ENCODE data around the gene LSAMP. TPM values are rescaled to one million over a fixed set of nuclear protein-coding genes. Genes with fewer than 3 reads are reported as not detected.

The LSAMP gene
- total and polyA plus RNA-seq, 2 of the 8 experiments (the other 6 are each of a cell fraction or from before 2014, with no cell fraction given) = 1.8 to 5.7 TPM

DNA sequence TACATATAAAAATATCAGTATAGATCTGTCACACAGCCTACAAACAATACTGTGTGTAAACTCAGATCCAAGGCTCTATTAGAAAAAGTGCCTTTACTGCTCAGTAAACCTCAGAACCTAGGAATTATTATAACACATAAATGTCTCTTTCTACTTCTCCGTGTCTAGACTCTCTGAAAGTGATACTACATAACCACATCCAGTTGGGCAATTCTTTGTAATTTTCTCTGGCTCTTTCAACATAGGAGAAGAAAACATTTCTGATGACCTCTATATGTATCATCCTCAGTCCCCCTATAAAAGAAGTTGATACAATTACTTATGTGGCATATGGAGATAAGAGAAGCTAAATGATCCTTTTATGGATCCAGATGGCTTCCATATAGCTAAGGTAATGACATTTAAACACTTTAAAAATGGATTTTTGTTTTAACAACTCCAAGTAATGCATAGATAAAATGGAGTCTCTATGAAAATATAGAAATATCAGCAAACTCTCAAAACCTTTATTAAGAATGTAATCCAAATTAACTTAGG, 104.5 kb downstream of the LSAMP start:
- Histone ChIP-seq H3K79me1 (ENCODE audit: low read depth, low read length) (no peaks in the 10 kb centered on the region), H3K27ac (ENCODE audit: low read depth, low read length) (no peak overlapping the region), H2BK120ac (replicated peaks; ENCODE audit: low read depth, low read length) (no peak overlapping the region), H4K8ac (ENCODE audit: extremely low read depth, insufficient read depth, low read length) (no peak overlapping the region), H3K36me3 (ENCODE audit: control insufficient read depth in 2 of 4, insufficient read depth in 4 of 4, low read length in 3 of 4) (no peaks in the 10 kb centered on the region), H2BK5ac (ENCODE audit: low read depth, low read length) (no peak overlapping the region), H3K23me2 (ENCODE audit: low read depth, low read length) (no peaks in the 10 kb centered on the region), H3K4me3 (ENCODE audit: extremely low read depth in 1 of 4, insufficient read depth in 2 of 4, low read depth in 3 of 4, low read length in 4 of 4) (no peak overlapping the region), H2AK5ac (ENCODE audit: low read depth, low read length) (no peak overlapping the region), H3K56ac (replicated peaks; ENCODE audit: insufficient read length, low read depth, low read length) (no peak overlapping the region), H3K79me2 (ENCODE audit: control insufficient read depth in 1 of 2, insufficient read depth in 2 of 2, low read length in 2 of 2) (no peaks in the 10 kb centered on the region), H4K91ac (replicated peaks; ENCODE audit: insufficient read length, low read length) (no peak overlapping the region), H3K9me3 (ENCODE audit: insufficient read depth in 2 of 2, low read depth in 1 of 2, low read length in 1 of 2) (no peaks in the 10 kb centered on the region), H4K5ac (ENCODE audit: insufficient read length, low read depth, low read length) (no peak overlapping the region), H2BK15ac (ENCODE audit: low read length) (no peak overlapping the region), H3K23ac (ENCODE audit: insufficient read length) (no peak overlapping the region), H2BK20ac (ENCODE audit: low read length) (no peak overlapping the region), H3K18ac (ENCODE audit: extremely low read depth, low read length) (no peak overlapping the region), H2BK12ac (ENCODE audit: low read depth, low read length) (no peak overlapping the region), H3K27me3 (replicated peaks in 1 of 4; ENCODE audit: control insufficient read depth in 3 of 4, extremely low read depth in 1 of 4, insufficient read depth in 3 of 4, low read length in 3 of 4) (no peaks in the 10 kb centered on the region; a peak in 1 of 7 replicates), H4K20me1 (replicated peaks in 1 of 2; ENCODE audit: control insufficient read depth in 1 of 2, insufficient read depth in 2 of 2, low read length in 2 of 2) (no peaks in the 10 kb centered on the region), H3K4me1 (replicated peaks in 1 of 4; ENCODE audit: control insufficient read depth in 3 of 4, insufficient read depth in 4 of 4, low read length in 3 of 4) (peaks cover 0 to 13% (median 9%) of the 10 kb centered on the region in 4 experiments; a peak in 5 of 7 replicates), H3K4me2 (ENCODE audit: insufficient read depth in 1 of 2, low read depth in 2 of 2, low read length in 2 of 2) (no peak overlapping the region), H3K4ac (replicated peaks; ENCODE audit: insufficient read length, low read depth, low read length) (no peak overlapping the region), H3K9ac (replicated peaks in 1 of 4; ENCODE audit: extremely low read depth in 1 of 4, low read depth in 3 of 4, low read length in 3 of 4) (no peak overlapping the region), H3K14ac (ENCODE audit: insufficient read length) (no peak overlapping the region), H2AFZ (ENCODE audit: low read length) (no peak overlapping the region)
- no peak for TF ChIP-seq CHD2 (IDR thresholded peaks at IDR 0.05; ENCODE audit: low read length)
- TF ChIP-seq CTCF (IDR thresholded peaks at IDR 0.05; ENCODE audit: control extremely low read depth in 1 of 3, insufficient read depth in 1 of 3, low read depth in 1 of 3, low read length in 3 of 3) = no peak
- DNase-seq (ENCODE audit: low read depth in 1 of 2, low spot score in 2 of 2) = no peak
- 91% methylated on average over 1 of the region's 1 CpG; no CpG with 5 or more reads in 1 of the 2 experiments for WGBS, 2 experiments (ENCODE audit: extremely low coverage in 1 of 2, insufficient coverage in 1 of 2, insufficient read length in 1 of 2, insufficient replicate concordance in 2 of 2, low coverage in 1 of 2, low lambda C conversion rate in 2 of 2, missing lambda C conversion rate in 1 of 2)
- no peak for FAIRE-seq
- POLR2A ChIA-PET (ENCODE audit: partially characterized antibody) = interaction anchor here (0.6 kb wide), 1 partner anchor 60 kb away, joined by 3 read pairs; no protein-coding TSS in a partner anchor
- CTCF ChIA-PET (ENCODE audit: partially characterized antibody) = no interaction called here

Measured in H1 (cell line).